GM19351 (cell line): ENCODE measurements around the gene CUBN.

Source experiments
- ATAC-seq: cut with Tn5 transposase; IDR thresholded peaks from one replicate; pipeline ENCODE4 v1.9.1; 2021; ENCODE audit warnings: mild to moderate bottlenecking, moderate library complexity; ENCODE audit not compliant: unreplicated experiment

Gene CUBN

GRCh38 chr10:17109046-17109445, 20.6 kb downstream of the CUBN start:
- no peak for ATAC-seq

DNA sequence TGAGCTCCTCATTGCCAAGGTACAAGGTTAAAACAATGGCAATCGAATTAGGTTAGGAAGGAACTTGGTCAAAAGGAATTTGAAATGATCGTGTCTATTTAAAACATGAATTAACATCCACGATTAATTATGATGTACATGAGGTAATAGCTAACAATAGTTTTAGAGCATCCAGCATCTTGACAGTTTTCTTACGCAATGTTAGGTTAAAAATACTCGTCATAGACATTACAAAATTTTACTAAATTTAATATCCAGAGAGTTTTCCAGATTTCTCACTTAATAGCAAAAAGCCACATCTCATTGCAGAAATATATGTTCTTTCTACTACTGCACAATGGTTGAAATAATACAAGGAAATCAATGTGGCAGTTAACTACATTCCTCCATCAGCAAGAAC, 22.6 kb downstream of the CUBN start:
- no peak for ATAC-seq

- no peak for ATAC-seq
Observed at GRCh38 chr10:17101910-17102266, 27.7 kb downstream of the CUBN start.

- no peak for ATAC-seq
Observed at GRCh38 chr10:17101257-17101909, 28.2 kb downstream of the CUBN start.

- no peak for ATAC-seq
Observed at GRCh38 chr10:17100586-17100985, 29.0 kb downstream of the CUBN start.

DNA sequence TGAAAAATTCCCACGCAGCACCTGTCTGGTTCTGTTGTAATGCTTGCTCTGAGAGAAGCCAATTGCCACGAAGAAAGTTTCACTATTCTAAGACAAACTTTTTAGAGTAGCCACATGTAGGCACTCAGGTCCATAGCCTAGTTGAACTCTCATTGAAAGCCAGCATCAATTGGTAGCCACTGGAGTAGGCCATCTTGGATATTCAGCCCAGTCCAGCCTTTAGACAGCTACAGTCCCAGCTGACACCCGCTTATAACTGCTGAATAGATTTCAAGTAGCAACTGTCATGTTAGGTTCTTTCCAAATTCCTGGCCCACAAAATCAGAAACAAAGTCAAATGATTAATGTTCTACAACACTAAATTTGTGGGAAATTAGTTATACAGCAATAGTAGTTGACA, 31.6 kb downstream of the CUBN start:
- ATAC-seq, result no peak

- ATAC-seq, result no peak
Observed at GRCh38 chr10:17094844-17095243, 34.8 kb downstream of the CUBN start.

- ATAC-seq, result no peak
Observed at GRCh38 chr10:17092986-17093803, 36.4 kb downstream of the CUBN start.

DNA sequence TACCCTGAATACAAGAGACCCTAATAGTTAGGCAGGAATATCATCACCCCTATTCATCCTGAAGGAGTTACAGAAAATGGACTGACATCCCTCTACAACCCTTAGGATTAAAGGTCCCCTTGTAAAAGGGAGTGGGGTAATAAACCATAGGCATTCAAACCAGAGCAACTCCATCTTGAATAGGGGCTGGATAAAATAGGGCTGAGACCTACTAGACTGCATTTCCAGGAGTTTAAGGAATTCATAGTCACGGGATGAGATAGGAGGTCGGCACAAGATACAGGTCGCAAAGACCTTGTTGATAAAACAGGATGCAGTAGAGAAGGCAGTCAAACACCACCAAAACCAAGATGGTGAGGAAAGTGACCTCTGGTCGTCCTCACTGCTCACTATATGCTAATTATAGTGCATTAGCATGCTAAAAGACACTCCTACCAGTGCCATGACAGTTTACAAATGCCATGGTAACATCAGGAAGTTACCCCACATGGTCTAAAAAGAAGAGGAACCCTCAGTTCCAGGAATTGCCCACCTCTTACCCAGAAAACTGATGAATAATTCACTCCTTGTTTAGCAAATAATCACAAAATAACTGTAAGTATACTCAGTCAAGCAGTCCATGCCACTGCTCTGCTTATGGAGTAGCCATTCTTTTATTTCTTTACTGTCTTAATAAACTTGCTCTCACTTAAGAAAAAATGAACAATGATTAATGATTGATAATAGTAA, 37.2 kb downstream of the CUBN start:
- no peak for ATAC-seq

DNA sequence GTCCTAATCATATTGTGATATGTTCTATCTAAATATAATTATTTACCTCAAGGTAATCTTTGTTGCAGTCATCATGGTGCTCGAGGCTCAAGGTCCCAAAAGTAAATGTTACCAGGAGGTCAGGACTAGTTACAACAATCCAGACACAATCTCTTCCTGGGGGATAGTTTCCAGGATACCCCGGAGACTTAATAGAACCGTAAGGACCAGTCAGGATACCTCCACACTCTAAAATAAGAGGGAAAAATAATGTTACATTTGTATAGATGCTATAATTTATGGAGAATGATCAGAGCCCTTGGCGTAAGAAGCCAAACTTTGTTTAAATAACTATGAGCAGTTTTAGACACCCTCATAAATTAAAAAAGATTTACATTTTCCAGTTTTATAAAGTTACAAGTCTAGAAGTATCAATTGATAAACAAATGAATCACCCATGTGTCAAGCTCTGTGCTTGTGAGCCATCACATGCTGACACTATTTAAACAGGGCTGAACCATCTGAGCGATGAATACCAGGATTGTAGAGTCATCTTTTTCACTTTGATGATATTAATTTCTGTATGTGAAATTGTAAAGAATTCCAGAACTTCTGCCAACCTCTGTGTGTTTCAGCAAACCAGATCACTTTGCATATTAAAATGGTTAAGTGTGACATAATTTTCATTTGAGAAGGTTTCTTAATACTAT, 41.3 kb downstream of the CUBN start:
- ATAC-seq, result no peak

DNA sequence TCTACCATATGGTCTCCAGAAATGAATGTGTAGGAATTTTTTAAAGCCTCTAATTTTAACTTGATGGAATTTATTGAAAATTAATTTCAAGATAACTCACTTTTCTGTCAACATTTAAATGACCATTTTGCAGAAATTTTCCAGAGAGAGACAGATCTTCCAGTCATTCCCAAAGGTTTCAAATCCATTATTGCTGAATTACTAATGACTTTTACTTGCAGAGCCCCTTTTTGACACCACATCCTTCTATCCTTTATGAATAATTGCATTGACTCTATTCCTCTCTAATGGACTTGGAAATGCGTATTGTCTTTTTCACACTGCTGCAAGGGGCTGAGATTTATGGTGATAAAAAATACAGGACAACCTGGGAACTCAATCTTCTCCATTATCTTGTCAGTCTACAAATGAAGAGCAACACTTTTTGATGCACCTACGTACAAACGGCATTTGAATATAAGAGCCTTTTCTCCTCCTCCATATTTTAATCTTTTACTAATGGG, 42.7 kb downstream of the CUBN start:
- ATAC-seq, result no peak

GRCh38 chr10:17085011-17085725, 44.4 kb downstream of the CUBN start:
- ATAC-seq, result no peak

DNA sequence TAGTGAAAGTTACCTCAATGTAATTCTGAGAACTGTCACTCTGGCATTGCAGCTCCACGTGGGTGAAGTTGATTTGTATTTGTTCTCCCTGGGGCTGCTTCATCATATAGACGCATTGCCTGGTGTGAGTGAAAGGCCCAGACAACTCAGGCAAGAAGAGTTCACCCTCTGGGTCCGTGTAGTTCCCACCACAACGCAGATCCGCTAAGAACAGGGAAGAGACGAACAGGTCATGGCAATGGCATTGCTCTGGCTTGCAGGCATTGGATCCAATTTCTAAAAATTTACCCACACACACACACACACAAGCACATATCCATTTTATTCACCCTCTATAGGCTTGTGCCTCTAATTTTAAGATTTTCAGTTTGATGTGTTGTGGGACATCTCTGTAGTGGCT, 45.4 kb downstream of the CUBN start:
- no peak for ATAC-seq

DNA sequence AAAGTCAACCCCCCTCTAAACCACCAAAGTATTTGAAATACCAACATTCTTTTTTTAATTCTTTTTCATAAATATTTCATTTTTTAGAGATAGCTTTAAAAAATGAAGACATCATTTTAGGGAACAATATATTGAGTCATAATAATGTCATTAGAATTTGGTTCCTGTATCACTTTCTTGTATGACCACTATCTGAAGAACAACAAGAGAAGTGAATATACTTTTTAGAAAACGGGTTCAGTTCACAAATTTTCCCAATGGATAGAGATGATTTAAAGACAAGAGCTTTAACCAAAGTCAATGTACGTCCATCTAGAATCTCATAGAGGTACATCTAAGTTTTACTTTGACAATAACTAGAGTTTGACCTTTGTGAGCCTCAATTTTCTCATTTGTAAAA, 48.2 kb downstream of the CUBN start:
- ATAC-seq, result no peak

DNA sequence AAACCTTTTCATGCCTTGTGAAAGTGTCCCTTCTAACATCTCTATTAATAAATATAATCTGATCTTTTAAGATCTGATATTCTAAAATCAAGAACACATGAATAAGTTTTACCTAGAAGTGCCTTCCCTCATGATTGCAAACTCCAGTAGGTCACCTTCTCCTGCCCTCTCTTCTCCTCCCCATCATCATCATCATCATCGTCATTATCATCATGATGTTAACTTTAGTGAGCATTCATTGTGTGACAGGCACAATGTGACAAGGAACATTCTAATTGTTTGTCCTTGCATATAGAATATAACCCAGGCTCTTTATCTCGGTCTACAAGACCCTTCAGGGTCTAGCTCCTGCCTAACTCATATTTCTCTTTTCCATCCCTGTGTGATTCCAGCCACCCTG, 51.7 kb downstream of the CUBN start:
- ATAC-seq, result no peak

DNA sequence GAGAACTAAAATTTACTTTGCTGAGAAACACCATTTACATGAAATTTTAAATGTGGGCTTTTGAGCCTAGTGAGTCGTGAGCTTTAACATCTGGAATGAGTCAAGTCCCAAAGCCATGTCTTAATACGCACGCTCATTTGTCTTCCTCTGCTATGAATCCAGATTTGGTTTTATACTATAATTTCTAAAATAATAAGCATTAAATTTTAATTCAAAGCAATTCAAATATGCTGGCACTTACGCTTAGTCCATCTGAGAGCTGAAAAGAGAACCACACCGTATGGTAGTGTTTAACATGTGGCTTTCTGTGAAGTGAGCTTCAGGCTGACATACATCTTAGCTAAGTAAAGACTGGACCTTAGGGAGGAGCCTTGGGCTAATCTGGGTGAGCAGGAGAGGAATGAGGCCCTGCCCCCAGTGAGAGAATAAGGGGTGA, 52.2 kb downstream of the CUBN start:
- ATAC-seq, result no peak

GRCh38 chr10:17076626-17077345, 52.8 kb downstream of the CUBN start:
- ATAC-seq, result no peak

DNA sequence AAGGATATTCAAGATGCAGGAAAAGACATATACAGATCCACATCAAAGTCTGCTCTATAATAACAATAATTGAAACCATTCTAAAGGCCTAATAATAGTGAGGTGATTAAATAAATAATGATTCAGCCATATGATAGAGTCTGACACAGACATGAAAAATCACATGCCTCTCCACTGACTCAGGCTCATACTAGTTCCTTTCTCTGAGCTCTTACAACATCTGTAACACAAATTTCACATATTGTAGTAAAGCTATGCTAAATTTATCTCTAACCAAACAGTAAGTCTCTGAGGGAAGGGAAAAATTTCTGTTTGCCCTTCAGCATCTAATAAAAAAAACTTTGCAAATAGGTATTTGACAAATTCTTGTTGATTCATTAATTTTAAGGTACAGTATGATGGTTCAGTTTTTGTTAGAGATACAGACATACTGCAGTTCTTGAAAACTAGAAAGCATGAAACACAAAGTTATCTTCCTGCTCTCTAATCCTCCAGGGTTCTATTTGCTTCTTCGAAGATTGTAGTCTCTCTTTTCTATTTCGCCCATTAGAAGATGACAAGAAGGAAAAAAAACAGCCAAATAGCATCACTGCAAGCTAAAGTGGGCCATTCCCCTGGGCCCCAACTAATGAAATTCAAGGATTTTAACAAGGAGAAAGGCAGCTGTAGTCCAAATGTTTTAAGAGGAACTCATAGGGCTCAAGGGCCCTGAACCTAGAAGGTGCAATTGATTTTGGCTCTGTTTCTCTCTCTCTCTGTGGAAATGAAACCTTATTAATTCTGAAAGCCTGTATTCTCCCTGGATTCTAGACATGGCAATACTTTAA, 53.9 kb downstream of the CUBN start:
- ATAC-seq, result no peak

DNA sequence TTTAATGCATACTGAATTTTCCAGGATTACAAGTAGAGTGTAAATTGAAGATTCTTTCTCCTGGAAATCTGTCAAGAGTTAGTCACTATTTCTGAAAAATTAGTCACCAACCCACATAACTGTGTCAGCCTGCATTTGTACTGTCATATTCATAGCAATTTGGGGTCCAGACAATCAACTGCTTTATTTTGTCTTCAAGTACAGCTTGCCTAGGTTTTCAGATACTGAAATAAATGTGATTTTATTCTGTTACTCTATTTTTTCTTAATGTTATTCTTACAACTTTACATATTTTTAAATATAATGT, 55.1 kb downstream of the CUBN start:
- no peak for ATAC-seq
